ENCODE data around the gene ZFHX3. TPM values are rescaled to one million over a fixed set of nuclear protein-coding genes. Genes with fewer than 3 reads are reported as not detected.

The ZFHX3 gene
- total and polyA plus RNA-seq, 9 of the 15 experiments (the other 6 are each of a cell fraction or from before 2014, with no cell fraction given) = 0.01 to 0.23 (median 0.06) TPM; not detected in 4

GRCh38 chr16:72932050-72932449 is 115.9 kb downstream of the ZFHX3 start:
- Histone ChIP-seq H3K9ac (ENCODE audit: insufficient read depth in 1 of 2, low read depth in 2 of 2, low read length in 2 of 2) (no peak overlapping the region), H4K20me1 (replicated peaks; ENCODE audit: control insufficient read depth, insufficient read depth, low read length) (no peaks in the 10 kb centered on the region), H3K27ac (ENCODE audit: extremely low read depth, low read depth, low read length) (no peak overlapping the region), H2AFZ (ENCODE audit: low read depth, low read length) (no peak overlapping the region), H3K9me1 (ENCODE audit: control insufficient read depth, insufficient read depth, low read length) (no peaks in the 10 kb centered on the region), H3K9me3 (replicated peaks; ENCODE audit: control insufficient read depth, insufficient read depth, low read depth, low read length) (no peaks in the 10 kb centered on the region), H3K79me2 (ENCODE audit: control insufficient read depth, insufficient read depth, low read length) (no peaks in the 10 kb centered on the region), H3K4me1 (replicated peaks in 1 of 2; ENCODE audit: control insufficient read depth in 2 of 2, insufficient read depth in 2 of 2, low read length in 2 of 2) (no peaks in the 10 kb centered on the region), H3K27me3 (ENCODE audit: control insufficient read depth in 2 of 2, insufficient read depth in 2 of 2, low read length in 2 of 2) (peaks cover 29 to 38% of the 10 kb centered on the region in 2 experiments; a peak in 4 of 5 replicates), H3K4me3 (no peak overlapping the region), H3K36me3 (ENCODE audit: control insufficient read depth, insufficient read depth, low read length) (no peaks in the 10 kb centered on the region), H3K4me2 (ENCODE audit: insufficient read depth, low read length) (no peak overlapping the region)
- FAIRE-seq (no peak), ATAC-seq (no peak), DNase-seq (ENCODE audit: extremely low read depth in 1 of 4, low spot score in 3 of 4) (no peak)
- BruUV-seq (replicated peaks) = no TSS peak
- WGBS (ENCODE audit: insufficient coverage, low coverage, missing lambda C conversion rate) = 0% methylated on average over 2 of the region's 2 CpGs
- in situ Hi-C loops (cut with MboI) (no loop called here), intact Hi-C loops (cut with micrococcal nuclease) (no loop called here)
- ChIA-PET POLR2A (no interaction called here), CTCF (ENCODE audit: low intra/inter-chr PET ratio) (no interaction called here)
- no peak for TF ChIP-seq GATAD2A (IDR thresholded peaks at IDR 0.05)
- TF ChIP-seq RBM22 (IDR thresholded peaks at IDR 0.05; ENCODE audit: low read depth, low read length, poor library complexity, severe bottlenecking) = no peak
- TF ChIP-seq PPARD (CRISPR knock-in tag; IDR thresholded peaks at IDR 0.05) = no peak
- no peak for TF ChIP-seq ZNF23 (CRISPR knock-in tag; IDR thresholded peaks at IDR 0.05)
- no peak for TF ChIP-seq NFE2L1 (tag; IDR thresholded peaks at IDR 0.05; ENCODE audit: borderline replicate concordance, low read depth)
- no peak for TF ChIP-seq MITF (IDR thresholded peaks at IDR 0.05)
- TF ChIP-seq ZNF655 (CRISPR knock-in tag; IDR thresholded peaks at IDR 0.05) = no peak
- no peak for TF ChIP-seq ZHX1 (conservative IDR thresholded peaks at IDR 0.05; ENCODE audit: low read length)
- TF ChIP-seq EHMT2 (IDR thresholded peaks at IDR 0.05) = no peak
- TF ChIP-seq CEBPG (CRISPR knock-in tag; IDR thresholded peaks at IDR 0.05) = no peak
- TF ChIP-seq CEBPG (tag; conservative IDR thresholded peaks at IDR 0.05 in 1 of 2, IDR thresholded peaks at IDR 0.05 in 1 of 2) = no peak
- TF ChIP-seq XRCC3 (IDR thresholded peaks at IDR 0.05) = no peak
- TF ChIP-seq KDM2B (CRISPR knock-in tag; IDR thresholded peaks at IDR 0.05) = no peak

Data from K562 (cell line).